Fibroblast of lung (primary cell): Measurements from ENCODE around the gene WWOX. TPM values are rescaled to one million over a fixed set of nuclear protein-coding genes. Genes with fewer than 3 reads are reported as not detected.

Experiments
- DNase-seq, 2 donors: peaks; one replicate each; pipeline versions ENCODE4 v3.0.0 to v3.0.0-alpha.2; 2010; ENCODE audit warnings: low read depth in 2 of 2
- H2AFZ ChIP-seq: 2 replicates; pipeline ENCODE4 v1.5.1; 2012; ENCODE audit warnings: low read length, control low read depth, inconsistent platforms
- H3K27ac ChIP-seq: 2 replicates; pipeline ENCODE4 v1.5.1; 2011; ENCODE audit warnings: low read length, control low read depth; ENCODE audit not compliant: insufficient read depth
- H3K27me3 ChIP-seq: 2 replicates; pipeline ENCODE4 v1.5.1; 2011; ENCODE audit warnings: mild to moderate bottlenecking, low read length; ENCODE audit not compliant: control insufficient read depth, insufficient read depth
- H3K36me3 ChIP-seq: 2 replicates; pipeline ENCODE4 v1.5.1; 2011; ENCODE audit warnings: low read length; ENCODE audit not compliant: control insufficient read depth, insufficient read depth
- H3K4me1 ChIP-seq: 2 replicates; pipeline ENCODE4 v1.5.1; 2011; ENCODE audit warnings: low read length; ENCODE audit not compliant: control insufficient read depth, insufficient read depth; ENCODE audit errors: extremely low read depth
- H3K4me2 ChIP-seq: 2 replicates; pipeline ENCODE4 v1.5.1; 2011; ENCODE audit warnings: low read length, control low read depth; ENCODE audit not compliant: insufficient read depth; ENCODE audit errors: extremely low read depth
- H3K4me3 ChIP-seq, 4 experiments: fragments of 200-600 bp in 1 of 4; sonication (generic) in 1 of 4; replicated peaks in 1 of 4; 2 replicates each; pipeline ENCODE4 v1.5.1; 2011 to 2016; ENCODE audit warnings: low read length in 4 of 4, low read depth in 3 of 4, mild to moderate bottlenecking in 3 of 4, control low read depth in 2 of 4, inconsistent platforms in 1 of 4, mixed read lengths in 1 of 4; ENCODE audit not compliant: insufficient read depth in 1 of 4; ENCODE audit errors: control extremely low read depth in 1 of 4
- H3K79me2 ChIP-seq: 2 replicates; pipeline ENCODE4 v1.5.1; 2012; ENCODE audit warnings: mild to moderate bottlenecking, low read length, inconsistent platforms; ENCODE audit not compliant: control insufficient read depth, insufficient read depth
- H3K9ac ChIP-seq: 2 replicates; pipeline ENCODE4 v1.5.1; 2011; ENCODE audit warnings: mild to moderate bottlenecking, low read length, control low read depth; ENCODE audit not compliant: insufficient read depth
- H3K9me3 ChIP-seq: 2 replicates; pipeline ENCODE4 v1.5.1; 2012; ENCODE audit warnings: low read depth, low read length; ENCODE audit not compliant: control insufficient read depth, insufficient read depth
- H4K20me1 ChIP-seq: 2 replicates; pipeline ENCODE4 v1.5.1; 2011; ENCODE audit warnings: low read length; ENCODE audit not compliant: control insufficient read depth, insufficient read depth; ENCODE audit errors: extremely low read depth
- EZH2 ChIP-seq: IDR thresholded peaks from 2 replicates; pipeline ENCODE4 v1.5.1; 2012; ENCODE audit warnings: low read length, control low read depth, mild to moderate bottlenecking; ENCODE audit errors: missing control alignments
- polyA plus RNA-seq, 2 donors: library from polyadenylated mRNA; depleted of rRNA in 1 of 2; stranded (reverse) in 1 of 2; unstranded in 1 of 2; fragments of >200 nt; gene quantifications; 2 replicates each; pipeline ENCODE4 v1.2.1, GENCODE V29; 2011 to 2012; ENCODE audit warnings: missing spikeins in 1 of 2
- total RNA-seq: library from RNA; depleted of rRNA; stranded (reverse); fragments of >200 nt; gene quantifications from 2 replicates; pipeline ENCODE4 v1.2.1, GENCODE V29; 2014
- TF ChIP-seq, protein P1 (sequence below), 2 donors: IDR thresholded peaks in 1 of 2; conservative IDR thresholded peaks in 1 of 2; 1 replicate in 1 of 2; 2 replicates in 1 of 2; pipeline ENCODE4 v1.5.1; 2011 to 2012; ENCODE audit warnings: low read length in 2 of 2, control low read depth in 1 of 2, inconsistent platforms in 1 of 2, low read depth in 1 of 2, mild to moderate bottlenecking in 1 of 2

Gene WWOX
- total and polyA plus RNA-seq, 2 donors (not counting 1 experiment from before 2014, with no cell fraction given): 5.6 to 16.3 TPM

DNA sequence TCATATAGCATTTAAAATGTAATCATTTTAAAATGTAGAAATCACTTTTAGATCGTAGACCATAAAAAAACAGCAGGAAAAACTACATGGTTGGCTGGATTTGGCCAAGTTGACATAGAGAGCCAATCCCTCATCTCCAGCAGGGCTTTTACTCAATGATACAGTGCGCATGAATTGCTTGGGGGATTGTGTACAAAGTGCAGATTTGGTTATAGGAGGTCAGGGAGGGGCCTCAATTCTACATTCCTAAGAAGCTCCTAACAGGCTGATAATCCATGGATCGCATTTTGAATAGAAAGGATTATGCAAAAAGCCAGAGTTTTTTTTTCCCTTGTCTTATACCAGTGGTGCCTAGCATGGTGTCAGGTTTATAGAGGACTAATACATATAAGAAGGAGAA, 1056.0 kb downstream of the WWOX start:
- no peak overlapping the region for H3K4me2 ChIP-seq
- no peak for TF ChIP-seq EZH2
- TF ChIP-seq, protein P1, sequence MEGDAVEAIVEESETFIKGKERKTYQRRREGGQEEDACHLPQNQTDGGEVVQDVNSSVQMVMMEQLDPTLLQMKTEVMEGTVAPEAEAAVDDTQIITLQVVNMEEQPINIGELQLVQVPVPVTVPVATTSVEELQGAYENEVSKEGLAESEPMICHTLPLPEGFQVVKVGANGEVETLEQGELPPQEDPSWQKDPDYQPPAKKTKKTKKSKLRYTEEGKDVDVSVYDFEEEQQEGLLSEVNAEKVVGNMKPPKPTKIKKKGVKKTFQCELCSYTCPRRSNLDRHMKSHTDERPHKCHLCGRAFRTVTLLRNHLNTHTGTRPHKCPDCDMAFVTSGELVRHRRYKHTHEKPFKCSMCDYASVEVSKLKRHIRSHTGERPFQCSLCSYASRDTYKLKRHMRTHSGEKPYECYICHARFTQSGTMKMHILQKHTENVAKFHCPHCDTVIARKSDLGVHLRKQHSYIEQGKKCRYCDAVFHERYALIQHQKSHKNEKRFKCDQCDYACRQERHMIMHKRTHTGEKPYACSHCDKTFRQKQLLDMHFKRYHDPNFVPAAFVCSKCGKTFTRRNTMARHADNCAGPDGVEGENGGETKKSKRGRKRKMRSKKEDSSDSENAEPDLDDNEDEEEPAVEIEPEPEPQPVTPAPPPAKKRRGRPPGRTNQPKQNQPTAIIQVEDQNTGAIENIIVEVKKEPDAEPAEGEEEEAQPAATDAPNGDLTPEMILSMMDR (conservative IDR thresholded peaks at IDR 0.05 in 1 of 2, IDR thresholded peaks at IDR 0.05 in 1 of 2; ENCODE audit: low read depth in 1 of 2, low read length in 2 of 2): no peak
- no peak for DNase-seq
- H3K9me3 ChIP-seq: no peaks in the 10 kb centered on the region
- H3K4me3 ChIP-seq: no peak overlapping the region
- H3K79me2 ChIP-seq: no peaks in the 10 kb centered on the region
- H3K9ac ChIP-seq: no peak overlapping the region
- no peaks in the 10 kb centered on the region for H3K36me3 ChIP-seq
- H3K27ac ChIP-seq: no peak overlapping the region
- H2AFZ ChIP-seq: no peak overlapping the region
- H3K4me1 ChIP-seq: no peaks in the 10 kb centered on the region
- H4K20me1 ChIP-seq: no peaks in the 10 kb centered on the region
- H3K27me3 ChIP-seq: no peaks in the 10 kb centered on the region

DNA sequence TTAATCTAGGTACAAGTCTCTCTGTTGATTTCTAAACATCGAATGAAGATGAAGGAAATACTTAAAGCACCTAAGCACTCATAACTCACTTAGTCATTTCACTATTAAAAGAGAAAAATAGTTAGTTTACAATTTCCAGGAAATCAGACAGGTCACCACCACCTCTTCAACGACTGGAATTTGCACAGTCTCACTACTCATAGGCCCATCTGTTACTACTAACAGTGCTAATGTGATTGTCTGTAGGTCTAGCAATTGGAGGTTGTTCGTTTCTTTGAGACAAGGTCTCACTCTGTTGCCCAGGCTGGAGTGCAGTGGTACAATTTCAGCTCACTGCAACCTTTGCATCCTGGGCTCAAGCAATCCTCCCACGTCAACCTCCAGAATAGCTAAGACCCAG, 1056.5 kb downstream of the WWOX start:
- Histone ChIP-seq H3K4me1 (no peaks in the 10 kb centered on the region), H4K20me1 (no peaks in the 10 kb centered on the region), H3K9me3 (no peaks in the 10 kb centered on the region), H3K4me2 (no peak overlapping the region), H3K27me3 (no peaks in the 10 kb centered on the region), H3K36me3 (no peaks in the 10 kb centered on the region), H3K9ac (no peak overlapping the region), H2AFZ (no peak overlapping the region), H3K79me2 (no peaks in the 10 kb centered on the region), H3K4me3 (no peak overlapping the region), H3K27ac (no peak overlapping the region)
- no peak for DNase-seq
- TF ChIP-seq, protein P1 (conservative IDR thresholded peaks at IDR 0.05 in 1 of 2, IDR thresholded peaks at IDR 0.05 in 1 of 2; ENCODE audit: low read depth in 1 of 2, low read length in 2 of 2): no peak
- TF ChIP-seq EZH2: no peak

DNA sequence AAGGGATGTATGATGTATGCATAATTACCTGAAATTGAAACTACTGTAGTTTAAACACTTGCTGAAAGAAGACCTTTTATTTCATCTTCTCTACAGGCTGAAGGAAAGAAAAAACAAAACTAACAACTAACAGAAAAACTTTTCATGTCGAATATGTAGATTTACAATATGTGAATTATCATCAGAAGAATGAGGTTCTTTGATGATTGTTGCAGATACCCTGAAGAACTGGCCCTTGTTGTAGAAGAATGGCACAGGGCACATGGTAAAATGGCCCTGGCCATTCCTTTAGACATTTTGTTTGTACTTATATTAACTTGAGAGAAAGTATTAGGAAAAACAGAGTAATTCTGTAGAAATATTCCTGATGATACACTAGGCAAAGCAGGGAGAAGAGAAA, 1057.3 kb downstream of the WWOX start:
- TF ChIP-seq EZH2: no peak
- TF ChIP-seq, protein P1 (conservative IDR thresholded peaks at IDR 0.05 in 1 of 2, IDR thresholded peaks at IDR 0.05 in 1 of 2; ENCODE audit: low read depth in 1 of 2, low read length in 2 of 2): no peak
- H4K20me1 ChIP-seq: no peaks in the 10 kb centered on the region
- H3K9ac ChIP-seq: no peak overlapping the region
- H3K79me2 ChIP-seq: no peaks in the 10 kb centered on the region
- DNase-seq: no peak
- no peak overlapping the region for H3K4me3 ChIP-seq
- no peaks in the 10 kb centered on the region for H3K4me1 ChIP-seq
- no peaks in the 10 kb centered on the region for H3K9me3 ChIP-seq
- H2AFZ ChIP-seq: no peak overlapping the region
- H3K4me2 ChIP-seq: no peak overlapping the region
- no peaks in the 10 kb centered on the region for H3K27me3 ChIP-seq
- H3K36me3 ChIP-seq: no peaks in the 10 kb centered on the region
- no peak overlapping the region for H3K27ac ChIP-seq
